ELR (cell line): ENCODE results near the gene AVPI1.
A peak's percentile ranks its signal among the peaks of the same experiment; 100 is the strongest.
"Not testable (repeated sequence)": the region's sequence is repeated elsewhere in the genome, so short reads cannot be mapped to it uniquely, and the experiment has no call there.

Experiments
- DNase-seq: peaks from one replicate; pipeline ENCODE4 v3.0.0-alpha.2; 2015; ENCODE audit warnings: low read depth

AVPI1 gene

DNA sequence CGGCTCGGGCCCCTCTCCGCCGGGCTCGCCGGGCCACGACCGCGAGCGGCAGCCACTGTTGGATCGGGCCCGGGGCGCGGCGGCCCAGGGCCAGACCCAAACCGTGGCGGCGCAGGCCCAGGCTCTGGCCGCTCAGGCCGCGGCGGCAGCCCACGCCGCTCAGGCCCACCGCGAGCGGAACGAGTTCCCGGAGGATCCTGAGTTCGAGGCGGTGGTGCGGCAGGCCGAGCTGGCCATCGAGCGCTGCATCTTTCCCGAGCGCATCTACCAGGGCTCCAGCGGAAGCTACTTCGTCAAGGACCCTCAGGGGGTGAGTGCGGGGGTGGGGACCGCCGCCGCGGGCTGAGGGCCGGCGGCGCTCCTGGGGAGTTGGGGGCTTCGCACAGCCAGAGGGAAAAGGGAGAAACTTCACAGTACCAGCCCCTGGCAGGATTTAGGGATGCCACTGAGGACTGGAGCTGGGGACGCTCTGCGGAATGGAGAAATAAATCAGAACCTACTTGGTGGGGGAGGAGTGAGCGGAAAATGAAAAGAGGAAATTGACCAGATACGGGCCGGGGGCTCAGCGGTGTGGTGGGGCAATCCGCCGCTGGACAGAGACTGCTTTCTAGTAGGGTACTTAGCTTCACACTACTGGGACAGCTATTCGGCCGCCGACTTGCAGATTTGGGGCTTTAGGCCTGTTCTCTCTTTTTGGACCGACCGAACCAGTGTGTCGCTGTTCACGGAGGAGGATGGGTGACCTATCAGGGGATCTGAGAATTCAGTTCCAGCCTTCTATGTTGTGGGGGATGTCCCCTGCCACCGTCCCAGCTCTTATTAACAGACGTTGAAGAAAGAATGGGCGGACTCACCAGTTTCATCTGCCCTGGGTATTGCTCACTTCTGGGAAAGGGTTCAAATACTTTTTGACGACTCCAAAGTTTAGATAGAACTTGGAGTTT lies 45.9 kb downstream of the AVPI1 start:
- DNase-seq = peak; percentile 58

DNA sequence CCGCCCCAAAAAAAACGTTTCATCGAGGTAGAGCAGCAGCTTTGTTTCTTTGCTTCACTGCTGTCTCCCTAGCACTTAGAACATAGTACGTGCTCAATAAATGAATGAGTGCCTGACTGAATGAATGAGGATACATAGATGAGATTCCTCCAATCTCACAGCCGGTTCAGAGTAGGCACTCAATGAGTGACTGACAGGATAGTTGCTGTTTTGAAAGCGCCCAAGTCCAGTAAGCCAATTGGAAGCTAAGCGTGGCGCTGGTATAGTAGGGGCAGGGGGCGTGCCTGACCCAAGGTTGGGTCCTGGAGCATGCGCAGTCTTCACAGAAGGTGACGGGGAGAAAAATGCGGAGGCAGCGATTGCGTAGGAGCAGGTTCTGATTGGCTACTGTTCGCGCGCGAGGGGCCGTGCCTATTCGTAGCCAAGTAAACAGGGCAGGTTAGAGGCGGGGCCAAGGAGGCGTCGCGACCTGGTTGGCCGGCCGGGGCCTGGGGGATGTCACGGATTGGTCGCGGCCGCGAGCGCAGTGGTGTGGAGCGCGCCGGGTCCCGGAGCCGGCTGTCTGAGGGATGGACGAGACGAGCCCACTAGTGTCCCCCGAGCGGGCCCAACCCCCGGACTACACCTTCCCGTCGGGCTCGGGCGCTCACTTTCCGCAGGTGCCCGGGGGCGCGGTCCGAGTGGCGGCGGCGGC lies 46.7 kb downstream of the AVPI1 start, which contains the start of gene PI4K2A:
TSS of gene PI4K2A (plus strand) at position 498 of the 694 bp plus-strand sequence. CDS start at position 570, 72 bp downstream.
- DNase-seq = peak; percentile 100

DNA sequence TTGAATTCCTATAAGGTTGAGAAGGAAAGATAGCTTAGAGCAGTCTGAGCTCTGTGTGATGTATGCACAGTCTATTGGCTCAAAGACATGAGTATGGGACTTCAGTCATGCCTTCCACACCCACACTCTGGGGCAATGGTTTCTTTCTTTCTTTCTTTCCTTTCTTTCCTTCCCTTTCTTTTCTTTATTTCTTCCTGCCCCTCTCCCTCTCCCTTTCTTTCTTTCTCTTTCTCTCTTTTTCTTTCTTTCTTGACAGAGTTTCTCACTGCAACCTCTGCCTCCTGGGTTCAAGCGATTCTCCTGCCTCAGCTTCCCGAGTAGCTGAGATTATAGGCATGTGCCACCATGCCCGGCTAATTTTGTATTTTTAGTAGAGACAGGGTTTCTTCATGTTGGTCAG lies 48.0 kb downstream of the AVPI1 start:
- DNase-seq = not testable (repeated sequence)

DNA sequence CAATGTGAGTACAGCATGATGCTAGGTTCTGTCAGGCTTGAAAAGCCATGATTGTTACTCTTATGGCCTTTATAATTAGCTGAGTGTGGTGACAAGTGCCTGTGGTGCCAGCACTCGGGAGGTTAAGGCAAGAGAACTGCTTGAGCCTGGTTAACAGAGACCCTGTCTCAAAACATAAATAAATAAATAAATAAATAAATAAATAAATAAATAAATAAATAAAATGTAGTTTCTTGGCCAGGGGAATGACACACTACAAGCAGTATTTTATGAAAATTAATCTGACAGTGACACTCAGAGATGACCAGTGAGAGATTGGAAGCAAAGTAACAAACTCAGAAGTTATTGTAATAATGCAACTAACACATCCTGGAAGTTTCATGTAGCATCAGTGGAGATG lies 51.5 kb downstream of the AVPI1 start:
- DNase-seq = no peak

DNA sequence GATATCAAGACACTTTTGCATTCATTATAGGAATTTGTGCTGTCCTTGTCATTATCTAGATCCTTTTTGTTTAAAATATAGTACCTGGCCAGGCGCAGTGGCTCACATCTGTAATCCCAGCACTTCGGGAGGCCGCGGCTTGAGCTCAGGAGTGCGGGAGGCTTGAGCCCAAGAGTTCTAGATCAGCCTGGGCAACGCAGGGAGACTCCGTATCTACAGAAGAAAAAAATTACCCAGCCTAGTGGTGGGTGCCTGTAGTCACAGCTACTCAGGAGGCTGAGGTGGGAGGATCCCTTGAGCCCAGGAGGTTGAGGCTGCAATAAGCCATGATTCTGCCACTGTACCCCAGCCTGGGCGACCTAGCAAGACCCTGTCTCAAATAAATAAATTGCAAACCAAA lies 53.1 kb downstream of the AVPI1 start:
- DNase-seq = peak; percentile 48

DNA sequence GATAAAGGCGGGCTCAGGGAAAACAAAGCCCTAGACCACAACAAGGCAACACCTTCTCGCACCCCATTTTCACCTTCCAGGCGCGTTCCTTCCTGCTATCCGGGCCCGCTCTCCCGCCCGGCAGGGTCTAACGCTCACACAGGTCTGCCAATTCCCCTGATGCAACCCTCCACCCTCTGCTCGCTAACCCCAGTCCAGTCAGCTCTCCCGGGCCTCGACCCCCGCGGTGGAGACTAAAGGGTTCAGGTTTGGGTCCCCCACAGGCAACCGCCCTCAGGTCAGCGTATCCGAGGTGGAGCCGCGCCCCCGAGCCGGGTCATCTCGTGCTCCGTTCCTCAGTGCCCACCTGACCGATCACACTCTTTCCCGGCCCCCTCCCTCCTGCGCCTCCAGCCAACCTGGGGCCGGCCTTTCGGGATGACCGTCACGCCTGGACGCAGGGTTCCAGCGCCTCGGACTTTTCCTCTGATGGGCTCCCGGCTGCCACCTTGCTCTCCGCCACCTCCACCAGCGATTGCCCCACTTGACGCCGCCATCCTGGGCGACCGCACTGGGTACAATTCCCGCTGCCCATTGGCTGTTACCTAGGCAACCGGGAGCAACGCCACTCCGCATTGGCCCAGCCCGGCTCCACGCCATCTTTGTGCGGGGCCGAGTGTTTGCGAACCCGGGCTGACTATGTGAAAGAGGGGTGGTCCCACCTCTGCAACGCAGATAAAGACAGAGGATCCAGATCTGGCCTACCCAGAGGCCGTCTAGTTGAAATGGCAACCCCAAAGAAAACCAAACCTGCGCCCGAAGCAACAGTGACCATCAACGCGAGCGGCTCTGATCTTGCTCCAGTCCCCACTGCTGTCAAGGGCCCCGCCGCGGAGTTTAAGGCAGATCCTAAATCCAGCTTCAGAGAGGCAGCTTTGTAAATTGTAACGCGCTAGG lies 53.8 kb downstream of the AVPI1 start, which contains the start of gene MORN4:
TSS of gene MORN4 (minus strand) at position 552 of the 936 bp plus-strand sequence. CDS start 13,847 bp downstream, outside the sequence.
- peak; percentile 95 for DNase-seq

DNA sequence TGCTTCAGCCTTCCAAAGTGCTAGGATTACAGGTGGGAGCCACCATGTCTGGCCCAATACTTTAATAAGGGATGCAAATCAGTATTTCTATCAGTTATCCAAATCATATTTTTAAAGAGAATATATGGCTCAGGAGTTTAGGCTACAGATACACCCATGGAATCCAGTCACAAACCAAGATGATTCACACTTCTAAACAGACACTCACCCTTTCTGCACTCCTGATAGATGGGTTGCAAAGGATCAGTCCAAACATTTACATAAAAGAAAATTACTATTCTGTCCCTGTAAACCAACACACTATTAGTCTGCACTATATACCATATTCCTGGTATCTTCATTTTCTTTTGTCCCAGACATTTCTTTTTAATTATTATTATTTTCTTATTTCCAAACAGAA lies 55.9 kb downstream of the AVPI1 start:
- peak; percentile 53 for DNase-seq

DNA sequence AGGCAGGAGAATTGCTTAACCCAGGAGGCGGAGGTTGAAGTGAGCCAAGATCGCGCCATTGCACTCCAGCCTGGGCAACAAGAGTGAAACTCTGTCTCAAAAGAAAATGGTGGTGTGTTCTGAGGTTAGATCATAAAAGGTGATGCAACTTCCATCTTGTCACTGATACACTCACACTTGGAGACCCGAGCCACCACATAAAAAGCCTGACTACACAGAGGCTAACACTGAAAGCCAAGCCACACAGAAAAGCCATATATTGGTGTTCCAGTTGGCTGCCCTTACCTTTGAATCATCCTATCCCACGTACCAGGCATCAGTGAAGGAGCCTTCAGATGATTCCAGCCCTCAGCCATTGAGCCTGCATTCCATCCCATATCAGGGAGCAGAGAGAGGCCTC lies 57.8 kb downstream of the AVPI1 start:
- no peak for DNase-seq

DNA sequence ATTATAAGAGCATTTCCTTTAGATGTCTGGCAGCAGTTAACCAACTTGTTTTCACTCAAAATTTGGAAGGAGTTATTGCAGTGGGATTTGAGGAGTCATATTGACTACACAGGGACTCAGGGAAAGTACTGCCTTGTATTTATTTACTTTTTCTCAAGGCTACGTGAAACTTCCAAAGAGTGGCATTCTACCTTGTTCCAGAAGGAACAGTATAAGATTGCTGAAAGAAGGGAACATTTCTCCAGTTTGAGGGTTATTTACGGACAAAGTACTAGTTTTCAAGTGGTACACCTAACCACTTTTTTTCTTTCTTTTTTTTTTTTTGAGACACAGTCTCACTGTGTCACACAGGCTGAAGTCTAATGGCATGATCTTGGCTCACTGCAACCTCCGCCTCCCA lies 58.8 kb downstream of the AVPI1 start:
- DNase-seq = no peak

DNA sequence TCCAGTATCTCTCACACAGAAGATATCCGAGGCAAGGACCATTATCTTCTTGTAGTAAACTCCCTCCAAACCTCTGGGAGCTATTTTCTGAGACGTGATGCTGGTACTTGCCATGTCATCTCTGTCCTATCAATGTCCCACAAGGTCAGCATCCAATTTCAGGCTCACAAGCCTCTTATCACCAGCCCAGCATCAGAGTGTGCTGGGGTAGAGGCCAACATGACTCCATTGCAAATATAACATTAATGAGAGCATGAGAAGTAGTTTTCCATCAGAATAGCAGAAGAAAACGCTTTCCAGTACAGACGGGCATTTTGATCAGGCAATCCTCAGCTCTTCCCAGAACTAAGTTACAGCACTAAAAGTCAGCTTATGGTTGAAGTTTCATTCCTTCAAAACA lies 59.3 kb downstream of the AVPI1 start:
- no peak for DNase-seq
